Right lobe of liver (tissue), 6 donors: ENCODE measurements around the gene CPD. TPM values are rescaled to one million over a fixed set of nuclear protein-coding genes. Genes with fewer than 3 reads are reported as not detected.

Experiments used
- ATAC-seq, 4 donors: fragments of 200-7000 bp; cut with Tn5 transposase; one replicate each; pipeline ENCODE4 v1.9.1; 2020; ENCODE audit warnings: mild to moderate bottlenecking in 4 of 4, moderate library complexity in 4 of 4
- DNase-seq, 3 donors: peaks; one replicate each; pipeline ENCODE4 v3.0.0-alpha.2; 2020
- H3K27ac ChIP-seq, 3 donors: fragments of 200-600 bp; one replicate each; pipeline ENCODE4 v1.8.0; 2022
- H3K27me3 ChIP-seq, 2 donors: fragments of 200-600 bp; one replicate each; pipeline ENCODE4 v1.8.0; 2022
- H3K36me3 ChIP-seq, 4 donors: fragments of 200-600 bp; sonication (generic) in 1 of 4; one replicate each; pipeline versions ENCODE4 v1.5.1 to v1.8.0; 2017 to 2022; ENCODE audit warnings: control low read depth in 1 of 4
- H3K4me1 ChIP-seq, 4 donors: fragments of 200-600 bp; sonication (generic) in 1 of 4; one replicate each; pipeline versions ENCODE4 v1.5.1 to v1.8.0; 2017 to 2022; ENCODE audit warnings: control low read depth in 1 of 4
- H3K4me3 ChIP-seq, 3 donors: fragments of 200-600 bp; one replicate each; pipeline ENCODE4 v1.8.0; 2022
- H3K9me3 ChIP-seq, 4 donors: fragments of 200-600 bp; sonication (generic) in 1 of 4; one replicate each; pipeline versions ENCODE4 v1.5.1 to v1.8.0; 2017 to 2022; ENCODE audit warnings: control low read depth in 1 of 4
- CTCF ChIP-seq, 4 donors: fragments of 200-600 bp in 3 of 4; fragments of 450-650 bp in 1 of 4; IDR thresholded peaks; one replicate each; pipeline versions ENCODE4 v1.5.1 to v1.8.0; 2016 to 2022; ENCODE audit warnings: antibody characterized with exemption in 4 of 4, mild to moderate bottlenecking in 2 of 4
- POLR2A ChIP-seq: fragments of 450-650 bp; IDR thresholded peaks from one replicate; pipeline ENCODE4 v1.6.1; 2017; ENCODE audit warnings: antibody characterized with exemption, mild to moderate bottlenecking
- WGBS: methylation state at CpG from one replicate; pipeline ENCODE4 v1.1.6; 2018; ENCODE audit warnings: low coverage, low lambda C conversion rate; ENCODE audit not compliant: insufficient coverage; ENCODE audit errors: missing lambda C conversion rate; 5-methylcytosine and 5-hydroxymethylcytosine counted together
- intact Hi-C, 2 donors: fragments of 100-400 bp; cut with DNase I; formaldehyde crosslinking; loops; one replicate each; pipeline versions ENCODE4 v1.11.2 to v1.14.1; 2022
- total RNA-seq, 6 experiments: library from RNA; depleted of rRNA in 2 of 6; stranded (reverse); fragments of >200 nt in 2 of 6; fragmentation: NEBNext Ultra II Directional in 3 of 6; extraction: Animal tissue kit (Norgen Biotek cat#: 25700) in 3 of 6; gene quantifications; one replicate each; pipeline versions ENCODE4 v1.1.0 to v1.2.4, GENCODE V29; 2016 to 2023
- donor health status: DM: no; HTN: yes; CAD: no.
- donor health status: DM: no; HTN: no; CAD: no.
- donor health status: DM: no; HTN: no; CAD: no.
- donor health status: DM: no; HTN: yes; CAD: no.
- donor health status: DM: no; HTN: yes; CAD: no.

Gene CPD
- total RNA-seq, 6 experiments from 2014 or later: 42.2 to 129 (median 53.5) TPM

- Histone ChIP-seq H3K4me1 (peaks cover 0 to 18% (median 0%) of the 10 kb centered on the region in 4 donors), H3K4me3 (peak overlapping the region in 1 of 3 donors; percentile 10), H3K27me3 (no peaks in the 10 kb centered on the region), H3K36me3 (peaks cover 0 to 7% (median 0%) of the 10 kb centered on the region in 4 donors), H3K27ac (peak overlapping the region in 1 of 3 donors; percentile 64), H3K9me3 (no peaks in the 10 kb centered on the region)
- ATAC-seq (peak in 3 of 4 donors; percentile 69 to 75 (median 72)), DNase-seq (no peak)
- no peak for TF ChIP-seq POLR2A
- no peak for TF ChIP-seq CTCF (IDR thresholded peaks at IDR 0.05)
- WGBS: 50% methylated on average over 1 of the region's 1 CpG
- intact Hi-C loops: no loop called here
Measured at GRCh38 chr17:30396129-30396528, 17.4 kb downstream of the CPD start.

- Histone ChIP-seq H3K9me3 (no peaks in the 10 kb centered on the region), H3K27me3 (no peaks in the 10 kb centered on the region), H3K36me3 (peaks cover 0 to 3% (median 0%) of the 10 kb centered on the region in 4 donors), H3K27ac (peak overlapping the region in 1 of 3 donors; percentile 64), H3K4me3 (peak overlapping the region in 1 of 3 donors; percentile 10), H3K4me1 (peaks cover 0 to 18% (median 0%) of the 10 kb centered on the region in 4 donors)
- no peak for TF ChIP-seq POLR2A
- TF ChIP-seq CTCF (IDR thresholded peaks at IDR 0.05): no peak
- ATAC-seq: peak in 1 of 4 donors; percentile 43
- no peak for DNase-seq
- intact Hi-C loops: no loop called here
- WGBS: 36% methylated on average over 4 of the region's 4 CpGs
Measured at GRCh38 chr17:30396612-30397011, 17.9 kb downstream of the CPD start.

- WGBS: 86% methylated on average over 1 of the region's 1 CpG
- Histone ChIP-seq H3K27me3 (no peaks in the 10 kb centered on the region), H3K36me3 (no peaks in the 10 kb centered on the region), H3K27ac (no peak overlapping the region), H3K4me3 (no peak overlapping the region), H3K4me1 (peaks cover 0 to 18% (median 0%) of the 10 kb centered on the region in 4 donors), H3K9me3 (no peaks in the 10 kb centered on the region)
- intact Hi-C loops: no loop called here
- no peak for ATAC-seq
- no peak for DNase-seq
- TF ChIP-seq CTCF (IDR thresholded peaks at IDR 0.05) (no peak), POLR2A (no peak)
Measured at GRCh38 chr17:30398328-30399041, 19.8 kb downstream of the CPD start.

GRCh38 chr17:30401097-30401496 is 22.4 kb downstream of the CPD start:
- H3K4me3 ChIP-seq: no peak overlapping the region
- no peak overlapping the region for H3K27ac ChIP-seq
- peaks cover 0 to 14% (median 0%) of the 10 kb centered on the region in 4 donors for H3K4me1 ChIP-seq
- no peaks in the 10 kb centered on the region for H3K36me3 ChIP-seq
- H3K9me3 ChIP-seq: no peaks in the 10 kb centered on the region
- no peak for TF ChIP-seq POLR2A
- TF ChIP-seq CTCF (IDR thresholded peaks at IDR 0.05): no peak
- ATAC-seq (no peak), DNase-seq (no peak)
- intact Hi-C loops: no loop called here
- H3K27me3 ChIP-seq: no peaks in the 10 kb centered on the region
- WGBS: no CpG with 5 or more reads among the region's 1 CpG
